ENCODE results near the gene TMEM98.
"Not testable (repeated sequence)": the region's sequence is repeated elsewhere in the genome, so short reads cannot be mapped to it uniquely, and the experiment has no call there.

Gene TMEM98

GRCh38 chr17:32915245-32915644 is 12.7 kb upstream of the TMEM98 start:
- DNase-seq (ENCODE audit: low spot score): no peak

GRCh38 chr17:32916134-32916533 is 11.8 kb upstream of the TMEM98 start:
- no peak for DNase-seq (ENCODE audit: low spot score)

- no peak for DNase-seq (ENCODE audit: low spot score)
Observed at GRCh38 chr17:32917081-32917480, 10.9 kb upstream of the TMEM98 start.

GRCh38 chr17:32917842-32918241 is 10.1 kb upstream of the TMEM98 start:
- DNase-seq (ENCODE audit: low spot score): no peak

GRCh38 chr17:32919876-32920275 is 8.1 kb upstream of the TMEM98 start:
- not testable (repeated sequence) for DNase-seq (ENCODE audit: low spot score)

- no peak for DNase-seq (ENCODE audit: low spot score)
Observed at GRCh38 chr17:32920293-32920692, 7.7 kb upstream of the TMEM98 start.

- no peak for DNase-seq (ENCODE audit: low spot score)
Observed at GRCh38 chr17:32921017-32921416, 6.9 kb upstream of the TMEM98 start.

- DNase-seq (ENCODE audit: low spot score): not testable (repeated sequence)
Observed at GRCh38 chr17:32923905-32924304, 4.0 kb upstream of the TMEM98 start.

GRCh38 chr17:32926183-32926582 is 1.8 kb upstream of the TMEM98 start:
- DNase-seq (ENCODE audit: low spot score): no peak

GRCh38 chr17:32926789-32927188 is 1.2 kb upstream of the TMEM98 start:
- DNase-seq (ENCODE audit: low spot score): not testable (repeated sequence)

GRCh38 chr17:32927201-32927723 is 691 bp upstream of the TMEM98 start:
- no peak for DNase-seq (ENCODE audit: low spot score)

- no peak for DNase-seq (ENCODE audit: low spot score)
Observed at GRCh38 chr17:32928586-32929535, 908 bp downstream of the TMEM98 start.

GRCh38 chr17:32929588-32929987 is 1.6 kb downstream of the TMEM98 start:
- no peak for DNase-seq (ENCODE audit: low spot score)

- no peak for DNase-seq (ENCODE audit: low spot score)
Observed at GRCh38 chr17:32930512-32930911, 2.6 kb downstream of the TMEM98 start.

- DNase-seq (ENCODE audit: low spot score): peak; percentile 89
Observed at GRCh38 chr17:32931686-32932085, 3.7 kb downstream of the TMEM98 start.

GRCh38 chr17:32933881-32934280 is 5.9 kb downstream of the TMEM98 start:
- DNase-seq (ENCODE audit: low spot score): no peak

- no peak for DNase-seq (ENCODE audit: low spot score)
Observed at GRCh38 chr17:32935726-32936125, 7.8 kb downstream of the TMEM98 start.

GRCh38 chr17:32936186-32936893 is 8.4 kb downstream of the TMEM98 start:
- DNase-seq (ENCODE audit: low spot score): peak; percentile 82

- peak; percentile 81 for DNase-seq (ENCODE audit: low spot score)
Observed at GRCh38 chr17:32936894-32937500, 9.0 kb downstream of the TMEM98 start.

GRCh38 chr17:32940706-32941390 is 12.9 kb downstream of the TMEM98 start:
- no peak for DNase-seq (ENCODE audit: low spot score)

GRCh38 chr17:32941419-32942032 is 13.6 kb downstream of the TMEM98 start:
- DNase-seq (ENCODE audit: low spot score): no peak

All from cerebellar cortex (tissue), 1 donor.